H9 (cell line): ENCODE data around the gene BPIFB2. TPM values are rescaled to one million over a fixed set of nuclear protein-coding genes. Genes with fewer than 3 reads are reported as not detected.

Experiments used
- DNase-seq: peaks from one replicate; pipeline ENCODE4 v3.0.0-alpha.2; 2017
- H2AFZ ChIP-seq: one replicate; pipeline ENCODE4 v1.6.1; 2013; ENCODE audit warnings: mild to moderate bottlenecking, low read length, control low read depth, moderate library complexity
- H2AK5ac ChIP-seq: 2 replicates; pipeline ENCODE4 v1.6.1; 2013; ENCODE audit warnings: low read length, control low read depth, mixed read lengths; ENCODE audit not compliant: insufficient read length
- H2BK120ac ChIP-seq: one replicate; pipeline ENCODE4 v1.6.1; 2013; ENCODE audit warnings: low read depth, mild to moderate bottlenecking, low read length, control low read depth, inconsistent platforms; ENCODE audit not compliant: poor library complexity, severe bottlenecking
- H2BK12ac ChIP-seq: 2 replicates; pipeline ENCODE4 v1.6.1; 2013; ENCODE audit warnings: low read length, control low read depth, mixed read lengths, low read depth; ENCODE audit not compliant: insufficient read length
- H2BK15ac ChIP-seq: 2 replicates; pipeline ENCODE4 v1.6.1; 2013; ENCODE audit warnings: low read depth, low read length, control low read depth
- H2BK20ac ChIP-seq: one replicate; pipeline ENCODE4 v1.6.1; 2013; ENCODE audit warnings: low read depth, mild to moderate bottlenecking, low read length, control low read depth, inconsistent platforms; ENCODE audit not compliant: poor library complexity, severe bottlenecking
- H2BK5ac ChIP-seq: 2 replicates; pipeline ENCODE4 v1.6.1; 2013; ENCODE audit warnings: low read length, control low read depth, mixed read lengths; ENCODE audit not compliant: insufficient read length
- H3K14ac ChIP-seq: 2 replicates; pipeline ENCODE4 v1.6.1; 2013; ENCODE audit warnings: low read length, control low read depth; ENCODE audit not compliant: insufficient read depth
- H3K18ac ChIP-seq: 2 replicates; pipeline ENCODE4 v1.6.1; 2013; ENCODE audit warnings: low read depth, mild to moderate bottlenecking, mixed read lengths, low read length, control low read depth; ENCODE audit not compliant: insufficient read length
- H3K23ac ChIP-seq: 2 replicates; pipeline ENCODE4 v1.6.1; 2013; ENCODE audit warnings: low read length, control low read depth, mixed read lengths, low read depth; ENCODE audit not compliant: insufficient read length
- H3K23me2 ChIP-seq: 2 replicates; pipeline ENCODE4 v1.6.1; 2013; ENCODE audit warnings: low read depth, mild to moderate bottlenecking, mixed read lengths, low read length, control low read depth; ENCODE audit not compliant: insufficient read length, poor library complexity, severe bottlenecking
- H3K27ac ChIP-seq: 2 replicates; pipeline ENCODE4 v1.5.1; 2013; ENCODE audit warnings: low read length, control low read depth, mixed read lengths, low read depth; ENCODE audit not compliant: insufficient read length
- H3K27me3 ChIP-seq: 2 replicates; pipeline ENCODE4 v1.6.1; 2013; ENCODE audit warnings: low read length, control low read depth, inconsistent platforms; ENCODE audit not compliant: insufficient read depth
- H3K4ac ChIP-seq: 2 replicates; pipeline ENCODE4 v1.6.1; 2013; ENCODE audit warnings: low read depth, mild to moderate bottlenecking, control low read depth, inconsistent platforms, low read length, moderate library complexity
- H3K4me1 ChIP-seq: 2 replicates; pipeline ENCODE4 v1.6.1; 2013; ENCODE audit warnings: low read length, control low read depth, inconsistent platforms; ENCODE audit not compliant: insufficient read depth
- H3K4me2 ChIP-seq: 2 replicates; pipeline ENCODE4 v1.6.1; 2013; ENCODE audit warnings: low read length, control low read depth, mixed read lengths; ENCODE audit not compliant: insufficient read length, insufficient read depth
- H3K56ac ChIP-seq: 2 replicates; pipeline ENCODE4 v1.6.1; 2013; ENCODE audit warnings: low read depth, mild to moderate bottlenecking, mixed read lengths, low read length, control low read depth; ENCODE audit not compliant: insufficient read length
- H3K79me1 ChIP-seq: 2 replicates; pipeline ENCODE4 v1.6.1; 2013; ENCODE audit warnings: low read depth, mild to moderate bottlenecking, moderate library complexity, low read length, control low read depth, inconsistent platforms; ENCODE audit not compliant: insufficient read depth, poor library complexity, severe bottlenecking
- H3K79me2 ChIP-seq: 2 replicates; pipeline ENCODE4 v1.6.1; 2013; ENCODE audit warnings: low read length, control low read depth, inconsistent platforms; ENCODE audit not compliant: insufficient read depth
- H3K9ac ChIP-seq: 2 replicates; pipeline ENCODE4 v1.6.1; 2013; ENCODE audit warnings: low read length, control low read depth, mixed read lengths; ENCODE audit not compliant: insufficient read length; ENCODE audit errors: extremely low read depth
- H3K9me3 ChIP-seq: one replicate; pipeline ENCODE4 v1.6.1; 2013; ENCODE audit warnings: low read depth, low read length, inconsistent platforms; ENCODE audit not compliant: control insufficient read depth
- H3T11ph ChIP-seq: one replicate; pipeline ENCODE4 v1.6.1; 2013; ENCODE audit warnings: mild to moderate bottlenecking, low read length, control low read depth, inconsistent platforms
- H4K20me1 ChIP-seq: one replicate; pipeline ENCODE4 v1.6.1; 2013; ENCODE audit not compliant: control insufficient read depth, insufficient read length, insufficient read depth
- H4K5ac ChIP-seq: 2 replicates; pipeline ENCODE4 v1.6.1; 2013; ENCODE audit warnings: low read depth, mild to moderate bottlenecking, mixed read lengths, low read length, control low read depth; ENCODE audit not compliant: insufficient read length
- H4K8ac ChIP-seq: replicated peaks from 2 replicates; pipeline ENCODE4 v1.6.1; 2013; ENCODE audit warnings: low read length, control low read depth, mixed read lengths, low read depth; ENCODE audit not compliant: insufficient read length
- H4K91ac ChIP-seq: 2 replicates; pipeline ENCODE4 v1.6.1; 2013; ENCODE audit warnings: low read depth, mild to moderate bottlenecking, moderate library complexity, mixed read lengths, low read length, control low read depth; ENCODE audit not compliant: insufficient read length
- H3K27ac Mint-ChIP-seq, 3 experiments: 2 replicates in 2 of 3; 3 replicates in 1 of 3; pipeline ENCODE4 v1.8.0; 2020 to 2021; ENCODE audit warnings: mixed read lengths in 3 of 3, mild to moderate bottlenecking in 1 of 3, moderate library complexity in 1 of 3
- H3K27me3 Mint-ChIP-seq: 2 replicates; pipeline ENCODE4 v1.8.0; 2021; ENCODE audit warnings: low read depth, mild to moderate bottlenecking, moderate library complexity, mixed read lengths
- H3K36me3 Mint-ChIP-seq, 3 experiments: 2 replicates in 2 of 3; 3 replicates in 1 of 3; pipeline ENCODE4 v1.8.0; 2020 to 2021; ENCODE audit warnings: low read depth in 3 of 3, mixed read lengths in 3 of 3; ENCODE audit not compliant: insufficient read depth in 1 of 3
- H3K4me1 Mint-ChIP-seq, 2 experiments: 2 replicates each; pipeline ENCODE4 v1.8.0; 2020; ENCODE audit warnings: mixed read lengths in 2 of 2
- H3K4me3 Mint-ChIP-seq, 2 experiments: 2 replicates in 1 of 2; 3 replicates in 1 of 2; pipeline ENCODE4 v1.8.0; 2020 to 2021; ENCODE audit warnings: mild to moderate bottlenecking in 2 of 2, mixed read lengths in 2 of 2, moderate library complexity in 1 of 2
- H3K9me3 Mint-ChIP-seq, 2 experiments: 2 replicates in 1 of 2; 3 replicates in 1 of 2; pipeline ENCODE4 v1.8.0; 2020; ENCODE audit warnings: mild to moderate bottlenecking in 2 of 2, mixed read lengths in 2 of 2, moderate library complexity in 1 of 2
- whole genome bisulfite sequencing: extraction: QIAGEN DNeasy Blood & Tissue Kit; methylation state at CpG from one replicate; pipeline ENCODE4 v1.1.7; 2013; ENCODE audit warnings: missing lambda C conversion rate, low lambda C conversion rate, mixed read lengths; ENCODE audit not compliant: insufficient read length; ENCODE audit errors: extremely low coverage; 5-methylcytosine and 5-hydroxymethylcytosine counted together
- total RNA-seq: library from RNA; stranded (reverse); gene quantifications from 2 replicates; pipeline ENCODE4 v1.2.1, GENCODE V29; 2021
- TF ChIP-seq, protein P1 (sequence below): fragments of 200-600 bp; sonication (generic); conservative IDR thresholded peaks from 3 replicates; pipeline ENCODE4 v1.8.0; 2021; ENCODE audit warnings: antibody characterized with exemption, mild to moderate bottlenecking

BPIFB2 gene
- total RNA-seq, 1 experiment from 2014 or later, result not detected

DNA sequence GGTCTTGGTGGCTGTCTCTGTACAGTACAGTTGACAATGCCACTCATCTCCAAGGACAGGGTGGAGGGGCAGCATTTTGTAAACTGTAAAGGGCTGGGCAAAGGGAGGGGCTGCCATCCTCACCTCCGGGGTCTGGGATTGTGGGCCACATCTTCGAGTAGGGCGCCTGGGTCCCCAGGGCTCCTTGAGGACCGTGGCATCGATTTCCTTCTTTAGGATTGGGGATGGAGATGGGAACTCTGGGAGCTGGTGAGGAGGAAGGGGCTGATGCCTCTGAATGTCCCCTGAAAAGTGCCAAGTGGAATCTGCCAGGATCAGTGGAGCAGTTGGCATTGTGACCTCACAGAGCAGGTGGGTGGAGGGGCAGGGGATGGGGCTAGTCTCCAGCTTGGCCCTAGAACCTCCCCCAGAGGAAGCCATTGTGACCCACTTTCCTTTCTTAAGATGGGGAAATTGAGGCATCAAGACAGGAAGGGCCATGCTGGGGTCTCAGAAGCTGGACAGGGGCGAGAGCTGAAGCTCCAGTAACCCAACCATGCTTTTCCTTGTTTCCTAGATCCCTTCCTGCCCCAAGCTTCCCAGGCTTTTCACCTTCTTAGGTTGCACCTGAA, 3.3 kb upstream of the BPIFB2 start, which contains the start of gene SUN5:
TSS of gene SUN5 (minus strand) at position 293 of the 611 bp plus-strand sequence. CDS start at position 200, 93 bp downstream.
- no CpG with 5 or more reads among the region's 6 CpGs for WGBS

More for the DNA sequence above, 3.3 kb upstream of the BPIFB2 start, which contains the start of gene SUN5:
- TF ChIP-seq, protein P1, sequence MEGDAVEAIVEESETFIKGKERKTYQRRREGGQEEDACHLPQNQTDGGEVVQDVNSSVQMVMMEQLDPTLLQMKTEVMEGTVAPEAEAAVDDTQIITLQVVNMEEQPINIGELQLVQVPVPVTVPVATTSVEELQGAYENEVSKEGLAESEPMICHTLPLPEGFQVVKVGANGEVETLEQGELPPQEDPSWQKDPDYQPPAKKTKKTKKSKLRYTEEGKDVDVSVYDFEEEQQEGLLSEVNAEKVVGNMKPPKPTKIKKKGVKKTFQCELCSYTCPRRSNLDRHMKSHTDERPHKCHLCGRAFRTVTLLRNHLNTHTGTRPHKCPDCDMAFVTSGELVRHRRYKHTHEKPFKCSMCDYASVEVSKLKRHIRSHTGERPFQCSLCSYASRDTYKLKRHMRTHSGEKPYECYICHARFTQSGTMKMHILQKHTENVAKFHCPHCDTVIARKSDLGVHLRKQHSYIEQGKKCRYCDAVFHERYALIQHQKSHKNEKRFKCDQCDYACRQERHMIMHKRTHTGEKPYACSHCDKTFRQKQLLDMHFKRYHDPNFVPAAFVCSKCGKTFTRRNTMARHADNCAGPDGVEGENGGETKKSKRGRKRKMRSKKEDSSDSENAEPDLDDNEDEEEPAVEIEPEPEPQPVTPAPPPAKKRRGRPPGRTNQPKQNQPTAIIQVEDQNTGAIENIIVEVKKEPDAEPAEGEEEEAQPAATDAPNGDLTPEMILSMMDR, result no peak
- Mint-ChIP-seq H3K36me3 (peaks cover 0 to 4% (median 0%) of the 10 kb centered on the region in 3 experiments; a peak in 3 of 7 replicates), H3K27ac (peak within 1 kb of the TSS in 1 of 3 experiments; percentile 35; a peak in 1 of 7 replicates), H3K27me3 (peaks cover 9% of the 10 kb centered on the region), H3K9me3 (peaks cover 5% of the 10 kb centered on the region in 2 experiments; a peak in 3 of 5 replicates), H3K4me1 (no peaks in the 10 kb centered on the region), H3K4me3 (no peak within 1 kb of the TSS; a peak in 1 of 5 replicates)
- Histone ChIP-seq H3K14ac (no peak within 1 kb of the TSS), H2AK5ac (no peak within 1 kb of the TSS), H3K23ac (no peak within 1 kb of the TSS), H3K4me1 (no peaks in the 10 kb centered on the region), H4K20me1 (no peaks in the 10 kb centered on the region), H3T11ph (no peak within 1 kb of the TSS), H3K27me3 (no peaks in the 10 kb centered on the region), H2AFZ (no peak within 1 kb of the TSS), H2BK20ac (no peak within 1 kb of the TSS), H2BK120ac (no peak within 1 kb of the TSS), H3K27ac (no peak within 1 kb of the TSS), H3K79me1 (no peaks in the 10 kb centered on the region), H2BK5ac (no peak within 1 kb of the TSS), H3K9ac (no peak within 1 kb of the TSS), H3K56ac (no peak within 1 kb of the TSS), H3K9me3 (no peaks in the 10 kb centered on the region), H3K4ac (no peak within 1 kb of the TSS), H2BK15ac (no peak within 1 kb of the TSS), H3K4me2 (no peak within 1 kb of the TSS), H3K79me2 (no peaks in the 10 kb centered on the region), H4K5ac (no peak within 1 kb of the TSS), H4K8ac (no peak within 1 kb of the TSS), H2BK12ac (no peak within 1 kb of the TSS), H3K18ac (no peak within 1 kb of the TSS), H3K23me2 (no peaks in the 10 kb centered on the region), H4K91ac (no peak within 1 kb of the TSS)
- no peak for DNase-seq
